Neuron (in vitro differentiated cells): ENCODE results near the gene RGS19.

Experiments
- H2AFZ ChIP-seq: one replicate; pipeline ENCODE4 v1.6.1; 2013; ENCODE audit warnings: low read depth, mild to moderate bottlenecking, inconsistent platforms, low read length, moderate library complexity
- H3K27me3 ChIP-seq: one replicate; pipeline ENCODE4 v1.6.1; 2013; ENCODE audit warnings: low read length; ENCODE audit not compliant: insufficient read depth
- H3K36me3 ChIP-seq: one replicate; pipeline ENCODE4 v1.6.1; 2013; ENCODE audit warnings: low read length; ENCODE audit not compliant: insufficient read depth
- H3K4me1 ChIP-seq: one replicate; pipeline ENCODE4 v1.6.1; 2013; ENCODE audit warnings: low read length; ENCODE audit not compliant: insufficient read depth
- H3K4me3 ChIP-seq: 2 replicates; pipeline ENCODE4 v1.5.1; 2013; ENCODE audit warnings: mild to moderate bottlenecking, low read length, moderate library complexity
- H3K9me3 ChIP-seq: one replicate; pipeline ENCODE4 v1.6.1; 2013; ENCODE audit warnings: low read length

Gene RGS19

GRCh38 chr20:64053841-64054661 is 25.3 kb downstream of the RGS19 start:
- H3K4me3 ChIP-seq, result no peak overlapping the region
- no peak overlapping the region for H2AFZ ChIP-seq
- no peaks in the 10 kb centered on the region for H3K36me3 ChIP-seq
- H3K27me3 ChIP-seq, result peaks cover 53% of the 10 kb centered on the region
- peaks cover 32% of the 10 kb centered on the region for H3K4me1 ChIP-seq
- H3K9me3 ChIP-seq, result no peaks in the 10 kb centered on the region

DNA sequence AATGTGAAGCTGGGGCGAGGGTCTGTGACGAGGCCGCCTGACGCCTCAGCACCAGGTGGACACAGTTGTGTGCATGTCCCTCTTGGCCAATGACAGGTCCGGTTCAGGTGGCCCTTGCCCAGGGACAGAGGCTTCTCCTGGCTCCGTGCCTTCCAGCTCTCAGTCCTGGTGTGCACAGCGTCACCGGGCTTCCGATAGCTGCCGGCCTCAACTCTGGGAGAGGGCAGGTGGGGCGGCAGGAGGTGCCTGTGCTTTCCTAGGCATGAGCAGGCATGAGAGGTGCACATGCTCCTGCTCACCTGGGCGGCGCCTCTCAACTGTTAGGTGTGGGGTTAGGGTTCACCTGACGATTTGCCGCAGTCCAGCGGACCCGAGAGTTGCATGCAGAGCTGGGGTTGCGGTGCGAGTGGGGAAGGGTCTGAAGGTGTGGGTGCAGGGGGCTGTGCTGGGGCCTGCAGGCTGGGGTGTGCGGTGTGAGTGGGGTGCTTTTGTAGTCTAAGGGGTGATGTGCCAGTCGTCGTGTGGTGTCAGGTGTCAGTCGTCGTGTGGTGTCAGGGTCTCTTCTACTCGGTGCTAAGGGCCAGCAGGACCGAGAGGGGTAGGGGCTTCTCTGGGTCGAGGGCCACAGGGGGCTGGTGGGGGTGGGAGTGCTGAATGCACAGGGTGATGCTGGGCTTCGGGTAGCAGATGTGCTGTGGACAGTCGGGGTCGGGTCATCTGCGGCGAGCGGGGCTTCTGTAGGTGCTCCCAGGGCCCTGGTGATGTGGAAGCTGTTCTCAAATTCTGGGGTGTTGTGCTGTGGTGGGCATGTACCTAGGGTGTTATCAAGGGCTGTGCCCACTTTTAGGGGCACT is 26.1 kb downstream of the RGS19 start:
- Histone ChIP-seq H3K27me3 (peaks cover 59% of the 10 kb centered on the region), H3K4me3 (no peak overlapping the region), H3K9me3 (no peaks in the 10 kb centered on the region), H3K36me3 (no peaks in the 10 kb centered on the region), H3K4me1 (peaks cover 32% of the 10 kb centered on the region), H2AFZ (no peak overlapping the region)

DNA sequence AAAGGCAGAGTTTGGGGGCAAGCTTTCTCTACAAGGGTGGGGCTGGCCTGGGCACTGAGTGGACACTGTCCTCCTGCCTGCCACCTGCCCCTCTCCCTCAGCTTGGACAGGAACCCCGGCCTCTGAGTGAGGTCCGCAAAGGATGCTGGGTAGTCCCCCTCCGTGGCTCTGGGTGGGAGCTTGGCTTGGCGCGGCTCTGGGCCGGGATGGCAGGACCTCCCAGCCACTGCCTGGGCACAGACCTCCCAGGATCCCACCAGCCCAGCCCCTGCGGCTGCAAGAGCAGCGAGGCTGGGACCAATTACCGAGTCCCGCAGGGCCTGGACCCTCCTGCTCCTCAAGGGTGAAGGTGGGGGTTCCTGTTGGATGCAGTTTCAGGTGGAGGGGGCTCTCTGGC is 27.0 kb downstream of the RGS19 start:
- Histone ChIP-seq H3K9me3 (no peaks in the 10 kb centered on the region), H3K27me3 (peaks cover 68% of the 10 kb centered on the region), H3K36me3 (no peaks in the 10 kb centered on the region), H3K4me3 (no peak overlapping the region), H3K4me1 (peaks cover 32% of the 10 kb centered on the region), H2AFZ (no peak overlapping the region)

GRCh38 chr20:64051561-64052325 is 27.6 kb downstream of the RGS19 start:
- Histone ChIP-seq H2AFZ (no peak overlapping the region), H3K4me1 (peaks cover 27% of the 10 kb centered on the region), H3K27me3 (peaks cover 74% of the 10 kb centered on the region), H3K4me3 (no peak overlapping the region), H3K36me3 (no peaks in the 10 kb centered on the region), H3K9me3 (no peaks in the 10 kb centered on the region)

- no peaks in the 10 kb centered on the region for H3K36me3 ChIP-seq
- H2AFZ ChIP-seq, result no peak overlapping the region
- H3K9me3 ChIP-seq, result no peaks in the 10 kb centered on the region
- H3K4me1 ChIP-seq, result peaks cover 21% of the 10 kb centered on the region
- H3K4me3 ChIP-seq, result no peak overlapping the region
- peaks cover 81% of the 10 kb centered on the region for H3K27me3 ChIP-seq
Measured at GRCh38 chr20:64051033-64051452, 28.3 kb downstream of the RGS19 start.

- Histone ChIP-seq H2AFZ (no peak overlapping the region), H3K4me1 (peaks cover 15% of the 10 kb centered on the region), H3K4me3 (no peak overlapping the region), H3K27me3 (peaks cover 86% of the 10 kb centered on the region), H3K36me3 (no peaks in the 10 kb centered on the region), H3K9me3 (no peaks in the 10 kb centered on the region)
Measured at GRCh38 chr20:64050261-64051032, 28.9 kb downstream of the RGS19 start.

DNA sequence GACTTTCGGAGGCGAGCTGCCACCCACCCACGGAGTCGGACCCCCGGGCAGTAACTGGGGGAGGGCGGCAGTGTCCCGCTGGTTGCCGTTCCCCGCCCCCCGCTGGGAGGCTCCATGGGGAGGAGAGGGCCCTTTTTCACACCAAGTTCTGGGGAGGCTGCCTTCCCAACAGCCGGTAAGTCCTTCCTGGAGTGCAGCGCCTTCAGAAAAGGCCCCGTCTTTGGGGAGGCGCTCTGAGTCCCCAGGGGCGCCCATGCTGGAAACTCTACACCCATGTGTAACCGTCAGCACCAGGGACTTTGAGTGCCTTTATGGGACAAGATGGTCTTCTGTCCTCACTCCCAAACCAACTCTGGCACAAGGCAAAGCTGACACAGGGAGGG is 29.4 kb downstream of the RGS19 start:
- H3K4me1 ChIP-seq, result peaks cover 15% of the 10 kb centered on the region
- no peak overlapping the region for H3K4me3 ChIP-seq
- peaks cover 89% of the 10 kb centered on the region for H3K27me3 ChIP-seq
- H2AFZ ChIP-seq, result no peak overlapping the region
- H3K9me3 ChIP-seq, result no peaks in the 10 kb centered on the region
- no peaks in the 10 kb centered on the region for H3K36me3 ChIP-seq

- Histone ChIP-seq H3K9me3 (no peaks in the 10 kb centered on the region), H3K36me3 (no peaks in the 10 kb centered on the region), H3K4me3 (no peak within 1 kb of the TSS), H3K4me1 (peaks cover 11% of the 10 kb centered on the region), H2AFZ (no peak within 1 kb of the TSS), H3K27me3 (peaks cover 92% of the 10 kb centered on the region)
Measured at GRCh38 chr20:64049060-64049877, 30.0 kb downstream of the RGS19 start, which contains the start of gene SOX18. SOX18 (minus strand) TSS chr20:64049639; CDS start chr20:64049516, 123 bp downstream.

DNA sequence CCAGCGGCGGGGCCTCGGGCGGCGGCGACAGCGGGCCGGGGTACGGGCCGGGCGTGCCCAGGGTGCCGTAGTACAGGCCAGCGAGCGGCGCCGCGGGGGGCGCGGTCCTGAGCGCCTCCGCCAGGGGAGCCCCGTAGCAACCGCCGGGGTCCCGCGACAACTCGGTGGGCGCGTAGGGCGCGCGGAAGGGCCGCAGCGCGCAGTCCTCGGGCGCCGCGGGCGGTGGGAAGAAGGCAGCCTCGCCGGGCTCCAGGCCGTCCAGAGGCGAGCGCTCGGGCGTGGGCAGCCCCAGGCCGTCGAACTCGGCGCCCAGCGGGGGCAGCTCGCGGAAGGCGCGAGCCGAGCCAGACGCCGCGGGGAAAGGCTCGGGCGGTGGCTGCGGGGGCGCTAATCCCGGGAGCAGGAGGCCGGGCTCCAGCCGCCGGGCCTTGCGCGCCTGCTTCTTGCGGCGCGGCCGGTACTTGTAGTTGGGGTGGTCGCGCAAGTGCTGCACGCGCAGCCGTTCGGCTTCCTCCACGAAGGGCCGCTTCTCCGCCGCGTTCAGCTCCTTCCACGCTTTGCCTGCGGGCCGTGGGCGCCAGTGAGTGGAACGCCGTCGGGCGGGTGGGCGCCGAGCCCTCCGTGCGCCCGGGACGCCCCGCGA is 30.8 kb downstream of the RGS19 start:
- no peak overlapping the region for H3K4me3 ChIP-seq
- no peaks in the 10 kb centered on the region for H3K36me3 ChIP-seq
- H2AFZ ChIP-seq, result no peak overlapping the region
- H3K27me3 ChIP-seq, result peaks cover 90% of the 10 kb centered on the region
- H3K4me1 ChIP-seq, result peaks cover 8% of the 10 kb centered on the region
- no peaks in the 10 kb centered on the region for H3K9me3 ChIP-seq

- peaks cover 87% of the 10 kb centered on the region for H3K27me3 ChIP-seq
- H3K4me3 ChIP-seq, result no peak overlapping the region
- no peaks in the 10 kb centered on the region for H3K36me3 ChIP-seq
- H3K4me1 ChIP-seq, result peaks cover 8% of the 10 kb centered on the region
- H2AFZ ChIP-seq, result no peak overlapping the region
- H3K9me3 ChIP-seq, result no peaks in the 10 kb centered on the region
Measured at GRCh38 chr20:64047968-64048401, 31.3 kb downstream of the RGS19 start.

- Histone ChIP-seq H3K4me3 (no peak overlapping the region), H3K27me3 (peaks cover 83% of the 10 kb centered on the region), H3K4me1 (peaks cover 10% of the 10 kb centered on the region), H2AFZ (no peak overlapping the region), H3K9me3 (no peaks in the 10 kb centered on the region), H3K36me3 (no peaks in the 10 kb centered on the region)
Measured at GRCh38 chr20:64047046-64047389, 32.3 kb downstream of the RGS19 start.
